ENCODE results near the gene BST1. TPM values are rescaled to one million over a fixed set of nuclear protein-coding genes. Genes with fewer than 3 reads are reported as not detected.

Gene BST1, protein sequence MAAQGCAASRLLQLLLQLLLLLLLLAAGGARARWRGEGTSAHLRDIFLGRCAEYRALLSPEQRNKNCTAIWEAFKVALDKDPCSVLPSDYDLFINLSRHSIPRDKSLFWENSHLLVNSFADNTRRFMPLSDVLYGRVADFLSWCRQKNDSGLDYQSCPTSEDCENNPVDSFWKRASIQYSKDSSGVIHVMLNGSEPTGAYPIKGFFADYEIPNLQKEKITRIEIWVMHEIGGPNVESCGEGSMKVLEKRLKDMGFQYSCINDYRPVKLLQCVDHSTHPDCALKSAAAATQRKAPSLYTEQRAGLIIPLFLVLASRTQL
- polyA plus RNA-seq (2013, experiment 1 of 2): 0.22 TPM
- 0.37 TPM for polyA plus RNA-seq (2013, experiment 2 of 2)

DNA sequence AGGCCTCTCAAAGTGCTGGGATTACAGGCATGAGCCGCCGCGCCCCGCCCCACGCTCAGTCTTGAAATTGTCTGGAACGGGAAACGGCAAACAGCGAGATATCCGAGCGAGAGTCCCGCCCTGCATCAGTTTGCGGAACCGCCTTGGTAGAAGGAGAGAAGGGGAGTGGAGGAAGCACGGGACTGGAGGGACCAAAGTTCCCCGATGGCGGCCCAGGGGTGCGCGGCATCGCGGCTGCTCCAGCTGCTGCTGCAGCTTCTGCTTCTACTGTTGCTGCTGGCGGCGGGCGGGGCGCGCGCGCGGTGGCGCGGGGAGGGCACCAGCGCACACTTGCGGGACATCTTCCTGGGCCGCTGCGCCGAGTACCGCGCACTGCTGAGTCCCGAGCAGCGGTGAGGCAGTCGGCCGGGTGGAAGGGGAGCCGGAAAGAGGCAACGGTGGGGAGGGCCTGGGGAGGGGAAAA, at the start of gene BST1:
Gene BST1, plus strand, starts transcription at position 125 of the 463 bp plus-strand sequence. Its CDS starts 80 bp downstream, at position 205.
- no peak for DNase-seq
- H3K4me3 ChIP-seq (ENCODE audit: insufficient read depth in 1 of 2, low read depth in 1 of 2, low read length in 2 of 2): peak within 1 kb of the TSS in 1 of 2 experiments; percentile 81
- no peak within 1 kb of the TSS for H3K23ac ChIP-seq (ENCODE audit: low read length in 2 of 2)
- no peak within 1 kb of the TSS for H3K27ac ChIP-seq (ENCODE audit: low read length, poor library complexity, severe bottlenecking)
- peak within 1 kb of the TSS in 1 of 2 experiments; percentile 5 for H3K18ac ChIP-seq (ENCODE audit: low read depth in 1 of 2, low read length in 2 of 2)
- H4K8ac ChIP-seq (ENCODE audit: low read length): no peak within 1 kb of the TSS
- no peaks in the 10 kb centered on the region for H3K9me3 ChIP-seq (ENCODE audit: control insufficient read depth, low read length)
- H3K36me3 ChIP-seq (ENCODE audit: control insufficient read depth in 1 of 2, insufficient read depth in 2 of 2, low read depth in 1 of 2, low read length in 2 of 2): peaks cover 0 to 1% of the 10 kb centered on the region in 2 experiments
- H3K79me1 ChIP-seq (replicated peaks; ENCODE audit: low read length, poor library complexity, severe bottlenecking): no peaks in the 10 kb centered on the region
- H2BK5ac ChIP-seq (ENCODE audit: low read depth, low read length, poor library complexity, severe bottlenecking): no peak within 1 kb of the TSS
- H4K91ac ChIP-seq (ENCODE audit: low read length): no peak within 1 kb of the TSS
- no peak within 1 kb of the TSS for H3K4ac ChIP-seq (ENCODE audit: low read depth in 1 of 2, low read length in 2 of 2)
- H2BK12ac ChIP-seq (ENCODE audit: low read length in 2 of 2): no peak within 1 kb of the TSS
- no peak within 1 kb of the TSS for H2BK15ac ChIP-seq (ENCODE audit: low read depth, poor library complexity, severe bottlenecking)
- no peaks in the 10 kb centered on the region for H3K27me3 ChIP-seq (ENCODE audit: control insufficient read depth in 1 of 2, insufficient read depth in 1 of 2, low read length in 2 of 2)
- no peak within 1 kb of the TSS for H2BK120ac ChIP-seq (ENCODE audit: low read depth, low read length)
- H2AFZ ChIP-seq (ENCODE audit: low read depth, low read length): no peak within 1 kb of the TSS
- 96% methylated on average over 43 of the region's 43 CpGs for WGBS
- peak within 1 kb of the TSS in 1 of 2 experiments; percentile 55 for H3K14ac ChIP-seq (ENCODE audit: low read length in 2 of 2)
- no peak within 1 kb of the TSS for H2AK5ac ChIP-seq (ENCODE audit: low read length, severe bottlenecking)
- H3K4me1 ChIP-seq (ENCODE audit: control insufficient read depth, insufficient read depth, low read depth, low read length): peaks cover 2% of the 10 kb centered on the region
- no peak within 1 kb of the TSS for H3K4me2 ChIP-seq (ENCODE audit: low read length, poor library complexity, severe bottlenecking)
- peak within 1 kb of the TSS; percentile 85 for H3K9ac ChIP-seq (ENCODE audit: low read length)

DNA sequence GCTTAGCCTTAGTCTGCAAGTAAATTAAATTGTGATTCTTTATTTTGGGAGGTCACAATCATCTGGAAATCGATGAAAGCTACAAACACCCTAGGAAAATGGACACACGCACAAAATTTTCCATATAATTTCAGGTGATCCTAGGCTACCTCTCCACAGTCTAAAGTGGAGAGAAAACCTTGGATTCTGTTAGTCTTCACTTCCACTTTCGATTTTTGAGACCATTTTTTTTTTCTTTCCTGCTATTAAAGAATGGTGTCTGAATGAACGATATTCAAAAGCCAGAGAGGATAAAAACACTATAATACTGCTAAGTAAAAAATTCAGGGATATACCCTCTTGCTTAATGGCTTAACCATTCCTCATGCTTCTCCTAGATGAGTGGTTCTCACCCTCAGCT, 49.4 kb upstream of the BST1 start:
- no peak overlapping the region for H2BK120ac ChIP-seq (ENCODE audit: low read depth, low read length)
- H2BK12ac ChIP-seq (ENCODE audit: low read length in 2 of 2): no peak overlapping the region
- H2AK5ac ChIP-seq (ENCODE audit: low read length, severe bottlenecking): no peak overlapping the region
- no peaks in the 10 kb centered on the region for H3K9me3 ChIP-seq (ENCODE audit: control insufficient read depth, low read length)
- no peak overlapping the region for H4K91ac ChIP-seq (ENCODE audit: low read length)
- no peak overlapping the region for H3K14ac ChIP-seq (ENCODE audit: low read length in 2 of 2)
- H3K79me1 ChIP-seq (replicated peaks; ENCODE audit: low read length, poor library complexity, severe bottlenecking): peaks cover 4% of the 10 kb centered on the region
- peak overlapping the region; percentile 69 for H3K4me2 ChIP-seq (ENCODE audit: low read length, poor library complexity, severe bottlenecking)
- H4K8ac ChIP-seq (ENCODE audit: low read length): no peak overlapping the region
- peak overlapping the region; percentile 82 for H3K27ac ChIP-seq (ENCODE audit: low read length, poor library complexity, severe bottlenecking)
- peaks cover 5% of the 10 kb centered on the region for H3K4me1 ChIP-seq (ENCODE audit: control insufficient read depth, insufficient read depth, low read depth, low read length)
- peak overlapping the region in 1 of 2 experiments; percentile 86 for H3K4me3 ChIP-seq (ENCODE audit: insufficient read depth in 1 of 2, low read depth in 1 of 2, low read length in 2 of 2)
- no peak overlapping the region for H3K4ac ChIP-seq (ENCODE audit: low read depth in 1 of 2, low read length in 2 of 2)
- no peak overlapping the region for H2BK15ac ChIP-seq (ENCODE audit: low read depth, poor library complexity, severe bottlenecking)
- no peak overlapping the region for H2BK5ac ChIP-seq (ENCODE audit: low read depth, low read length, poor library complexity, severe bottlenecking)
- no peaks in the 10 kb centered on the region for H3K27me3 ChIP-seq (ENCODE audit: control insufficient read depth in 1 of 2, insufficient read depth in 1 of 2, low read length in 2 of 2)
- H3K36me3 ChIP-seq (ENCODE audit: control insufficient read depth in 1 of 2, insufficient read depth in 2 of 2, low read depth in 1 of 2, low read length in 2 of 2): no peaks in the 10 kb centered on the region
- H2AFZ ChIP-seq (ENCODE audit: low read depth, low read length): no peak overlapping the region
- H3K23ac ChIP-seq (ENCODE audit: low read length in 2 of 2): no peak overlapping the region
- peak overlapping the region; percentile 98 for H3K9ac ChIP-seq (ENCODE audit: low read length)
- DNase-seq: peak; percentile 39
- WGBS: 94% methylated on average over 2 of the region's 4 CpGs
- no peak overlapping the region for H3K18ac ChIP-seq (ENCODE audit: low read depth in 1 of 2, low read length in 2 of 2)

DNA sequence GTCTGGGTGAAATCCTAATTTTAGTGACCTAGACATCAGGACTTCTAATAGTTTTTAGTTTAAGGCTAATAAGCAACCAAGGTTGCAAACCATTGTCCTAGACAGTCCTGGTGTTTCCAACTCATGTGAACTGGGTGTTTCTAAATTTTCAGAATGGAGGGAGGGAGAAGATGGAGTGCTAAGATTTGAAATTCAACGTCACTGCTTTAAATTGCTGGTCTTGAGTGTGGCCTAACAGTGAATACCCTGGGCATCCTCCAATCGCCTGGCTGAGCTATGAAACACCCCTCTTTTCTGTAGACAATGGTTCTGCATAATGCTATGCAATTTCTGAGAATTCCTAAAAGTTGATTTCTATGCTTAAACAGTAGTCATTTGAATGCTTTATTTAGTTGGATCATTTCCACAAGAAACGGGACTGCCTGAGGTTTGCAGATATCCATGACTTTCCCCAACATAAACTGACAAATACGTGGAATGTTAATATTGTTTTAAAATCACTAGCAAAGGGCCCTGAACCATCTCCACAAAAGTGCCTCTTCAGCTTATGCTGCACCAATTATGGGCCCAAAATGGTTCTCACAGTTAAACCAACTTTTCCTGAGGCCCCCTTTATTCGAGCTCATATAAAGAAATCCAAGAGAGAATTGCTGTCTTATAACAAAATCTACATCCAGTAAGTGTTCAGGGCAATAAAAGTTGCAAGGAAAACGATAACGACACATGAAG, 48.8 kb upstream of the BST1 start:
- peak; percentile 80 for DNase-seq
- no peak overlapping the region for H2BK12ac ChIP-seq (ENCODE audit: low read length in 2 of 2)
- H2AFZ ChIP-seq (ENCODE audit: low read depth, low read length): no peak overlapping the region
- H3K4me2 ChIP-seq (ENCODE audit: low read length, poor library complexity, severe bottlenecking): peak overlapping the region; percentile 69
- no peak overlapping the region for H2BK5ac ChIP-seq (ENCODE audit: low read depth, low read length, poor library complexity, severe bottlenecking)
- no peak overlapping the region for H2BK120ac ChIP-seq (ENCODE audit: low read depth, low read length)
- no peak overlapping the region for H3K14ac ChIP-seq (ENCODE audit: low read length in 2 of 2)
- peak overlapping the region in 1 of 2 experiments; percentile 99 for H3K4ac ChIP-seq (ENCODE audit: low read depth in 1 of 2, low read length in 2 of 2)
- no peak overlapping the region for H4K8ac ChIP-seq (ENCODE audit: low read length)
- peaks cover 5% of the 10 kb centered on the region for H3K4me1 ChIP-seq (ENCODE audit: control insufficient read depth, insufficient read depth, low read depth, low read length)
- peak overlapping the region; percentile 86 to 97 for H3K4me3 ChIP-seq (ENCODE audit: insufficient read depth in 1 of 2, low read depth in 1 of 2, low read length in 2 of 2)
- peaks cover 4% of the 10 kb centered on the region for H3K79me1 ChIP-seq (replicated peaks; ENCODE audit: low read length, poor library complexity, severe bottlenecking)
- peak overlapping the region; percentile 82 for H3K27ac ChIP-seq (ENCODE audit: low read length, poor library complexity, severe bottlenecking)
- no peaks in the 10 kb centered on the region for H3K27me3 ChIP-seq (ENCODE audit: control insufficient read depth in 1 of 2, insufficient read depth in 1 of 2, low read length in 2 of 2)
- no peak overlapping the region for H2BK15ac ChIP-seq (ENCODE audit: low read depth, poor library complexity, severe bottlenecking)
- WGBS: 0% methylated on average over 4 of the region's 7 CpGs
- H3K18ac ChIP-seq (ENCODE audit: low read depth in 1 of 2, low read length in 2 of 2): no peak overlapping the region
- no peak overlapping the region for H3K23ac ChIP-seq (ENCODE audit: low read length in 2 of 2)
- H3K36me3 ChIP-seq (ENCODE audit: control insufficient read depth in 1 of 2, insufficient read depth in 2 of 2, low read depth in 1 of 2, low read length in 2 of 2): no peaks in the 10 kb centered on the region
- H3K9me3 ChIP-seq (ENCODE audit: control insufficient read depth, low read length): no peaks in the 10 kb centered on the region
- H3K9ac ChIP-seq (ENCODE audit: low read length): peak overlapping the region; percentile 98
- H4K91ac ChIP-seq (ENCODE audit: low read length): no peak overlapping the region
- peak overlapping the region; percentile 51 for H2AK5ac ChIP-seq (ENCODE audit: low read length, severe bottlenecking)

Data from mesenchymal stem cell (in vitro differentiated cells and primary cell).